T-cell (primary cell): ENCODE data around the gene BBLN. TPM values are rescaled to one million over a fixed set of nuclear protein-coding genes. Genes with fewer than 3 reads are reported as not detected.

ENCODE experiments used
- ATAC-seq, 4 experiments: fragments of 200-7000 bp in 3 of 4; fragments of 150-1000 bp in 1 of 4; cut with Tn5 transposase; replicated peaks in 1 of 4; 1 replicate in 3 of 4; 2 replicates in 1 of 4; pipeline ENCODE4 v1.10.0; 2021; ENCODE audit warnings: moderate library complexity in 3 of 4, mild to moderate bottlenecking in 2 of 4, moderate number of reproducible peaks in 1 of 4
- CTCF ChIA-PET, 2 donors: fragments of 300-600 bp; sonication (Branson Sonifier 250); formaldehyde crosslinking; loops; one replicate each; lab custom pipeline; 2022; ENCODE audit warnings: antibody characterized with exemption in 2 of 2; lab: Charles Lee
- POLR2A ChIA-PET, 2 donors: fragments of 300-600 bp; sonication (Branson Sonifier 250); formaldehyde crosslinking; loops; one replicate each; lab custom pipeline; 2022; ENCODE audit warnings: antibody characterized with exemption in 2 of 2; lab: Charles Lee
- DNase-seq, 35 experiments: peaks; one replicate each; pipeline versions ENCODE4 v3.0.0 to v3.0.0-alpha.2; 2013 to 2023
- H3K27ac ChIP-seq: one replicate; pipeline ENCODE4 v1.5.1; 2013; ENCODE audit warnings: low read length
- H3K27me3 ChIP-seq, 2 experiments: replicated peaks in 1 of 2; 1 replicate in 1 of 2; 2 replicates in 1 of 2; pipeline versions ENCODE4 v1.6.1 to v1.7.0; 2013; ENCODE audit warnings: low read length in 1 of 2, mixed read lengths in 1 of 2; ENCODE audit not compliant: control insufficient read depth in 2 of 2, insufficient read depth in 2 of 2; ENCODE audit errors: extremely low read depth in 1 of 2
- H3K36me3 ChIP-seq, 2 donors: 1 replicate in 1 of 2; 2 replicates in 1 of 2; pipeline versions ENCODE4 v1.6.1 to v1.7.0; 2013; ENCODE audit warnings: low read length in 1 of 2; ENCODE audit not compliant: control insufficient read depth in 2 of 2, insufficient read depth in 1 of 2; ENCODE audit errors: extremely low read depth in 1 of 2
- H3K4me1 ChIP-seq, 2 experiments: 1 replicate in 1 of 2; 2 replicates in 1 of 2; pipeline versions ENCODE4 v1.6.1 to v1.7.0; 2013; ENCODE audit warnings: low read length in 2 of 2, mixed read lengths in 1 of 2; ENCODE audit not compliant: insufficient read depth in 2 of 2, control insufficient read depth in 1 of 2; ENCODE audit errors: extremely low read depth in 1 of 2
- H3K4me3 ChIP-seq, 2 donors: 1 replicate in 1 of 2; 2 replicates in 1 of 2; pipeline versions ENCODE4 v1.5.1 to v1.7.0; 2013; ENCODE audit warnings: mild to moderate bottlenecking in 2 of 2, low read length in 1 of 2, moderate library complexity in 1 of 2; ENCODE audit not compliant: control insufficient read depth in 1 of 2; ENCODE audit errors: extremely low read depth in 1 of 2
- H3K9me3 ChIP-seq: 2 replicates; pipeline ENCODE4 v1.7.0; 2013
- H3K27ac Mint-ChIP-seq, 2 donors: one replicate each; pipeline ENCODE4 v1.8.0; 2020 to 2021; ENCODE audit warnings: mild to moderate bottlenecking in 2 of 2, mixed read lengths in 2 of 2
- H3K27me3 Mint-ChIP-seq, 2 donors: one replicate each; pipeline ENCODE4 v1.8.0; 2021 to 2022; ENCODE audit warnings: mixed read lengths in 2 of 2
- H3K36me3 Mint-ChIP-seq: one replicate; pipeline ENCODE4 v1.8.0; 2021; ENCODE audit warnings: mixed read lengths
- H3K4me1 Mint-ChIP-seq, 3 donors: one replicate each; pipeline ENCODE4 v1.8.0; 2020 to 2022; ENCODE audit warnings: mixed read lengths in 3 of 3, mild to moderate bottlenecking in 1 of 3
- H3K4me3 Mint-ChIP-seq, 3 donors: one replicate each; pipeline ENCODE4 v1.8.0; 2020 to 2022; ENCODE audit warnings: mild to moderate bottlenecking in 3 of 3, mixed read lengths in 3 of 3, moderate library complexity in 3 of 3
- H3K9me3 Mint-ChIP-seq, 3 donors: one replicate each; pipeline ENCODE4 v1.8.0; 2020 to 2022; ENCODE audit warnings: mixed read lengths in 3 of 3
- whole genome bisulfite sequencing: methylation state at CpG from one replicate; pipeline ENCODE4 v1.1.5; 2013; ENCODE audit warnings: missing lambda C conversion rate; ENCODE audit not compliant: insufficient coverage; 5-methylcytosine and 5-hydroxymethylcytosine counted together
- total RNA-seq, 35 experiments: library from RNA in 6 of 35; stranded (reverse) in 6 of 35; fragments of 120-200 nt in 1 of 35; gene quantifications; one replicate each; pipeline versions ENCODE4 v1.2.1 to v1.2.4 and lab custom pipeline; 2013 to 2026

The BBLN gene
- total RNA-seq, 5 donors from 2014 or later (not counting 1 experiment from before 2014, with no cell fraction given): 50.0 to 85.9 (median 81.4) TPM

DNA sequence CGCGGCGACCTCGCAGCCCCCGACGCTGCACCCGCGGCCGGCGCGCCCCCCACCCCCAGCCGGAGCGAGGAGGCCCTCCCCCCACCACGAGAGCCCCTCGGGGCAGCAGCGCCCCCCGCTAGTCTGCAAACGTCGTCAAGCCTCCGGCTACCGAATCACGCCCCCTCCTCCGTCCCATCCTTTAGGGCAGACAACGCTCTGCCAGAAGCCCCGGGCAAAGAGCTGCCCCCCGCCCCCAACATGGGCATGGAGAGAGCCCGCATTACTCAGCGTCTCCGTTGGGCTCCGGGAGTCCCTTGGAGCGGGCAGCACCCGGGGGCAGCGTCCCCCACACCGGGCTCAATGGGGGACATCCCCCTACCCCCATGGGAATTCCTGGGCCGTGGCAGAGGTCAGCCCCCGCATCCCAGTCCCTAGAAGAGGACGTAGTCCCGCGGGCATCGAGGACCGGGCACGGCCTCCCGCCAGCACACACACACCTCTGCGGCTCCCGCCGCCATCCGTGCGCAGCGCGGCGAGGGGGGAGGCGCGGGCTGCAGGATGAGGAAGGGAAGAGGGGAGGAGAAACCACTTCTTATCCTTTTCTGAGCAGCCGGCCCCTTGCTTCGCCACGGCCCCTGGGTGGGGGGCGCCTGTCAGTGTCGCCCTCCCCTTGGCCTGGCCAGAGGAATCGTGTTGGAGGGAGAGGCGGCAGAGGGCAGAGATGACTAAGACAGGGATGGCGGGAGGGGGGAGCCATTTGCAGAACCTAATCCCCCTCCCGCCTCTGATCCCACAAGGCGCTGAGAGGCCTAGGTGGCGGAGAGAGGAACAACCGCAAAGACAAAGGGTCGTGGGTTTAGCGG lies 43.9 kb downstream of the BBLN start:
- Histone ChIP-seq H3K9me3 (no peaks in the 10 kb centered on the region), H3K27ac (no peak overlapping the region), H3K4me1 (peaks cover 7 to 18% of the 10 kb centered on the region in 2 experiments), H3K4me3 (peak overlapping the region; percentile 50 to 75), H3K36me3 (no peaks in the 10 kb centered on the region), H3K27me3 (peaks cover 0 to 34% of the 10 kb centered on the region in 2 experiments)
- ChIA-PET POLR2A (no interaction called here), CTCF (no interaction called here)
- H3K27ac Mint-ChIP-seq: no peak overlapping the region
- H3K9me3 Mint-ChIP-seq: no peaks in the 10 kb centered on the region
- ATAC-seq (peak; percentile 9 to 25 (median 21)), DNase-seq (peak in 3 of 35 experiments; percentile 14 to 36 (median 20))
- WGBS: 1% methylated on average over 15 of the region's 67 CpGs
- peaks cover 8 to 14% of the 10 kb centered on the region in 2 donors for H3K27me3 Mint-ChIP-seq
- H3K36me3 Mint-ChIP-seq: no peaks in the 10 kb centered on the region
- H3K4me1 Mint-ChIP-seq: peaks cover 6 to 7% (median 7%) of the 10 kb centered on the region in 3 donors
- peak overlapping the region; percentile 57 to 74 (median 72) for H3K4me3 Mint-ChIP-seq

DNA sequence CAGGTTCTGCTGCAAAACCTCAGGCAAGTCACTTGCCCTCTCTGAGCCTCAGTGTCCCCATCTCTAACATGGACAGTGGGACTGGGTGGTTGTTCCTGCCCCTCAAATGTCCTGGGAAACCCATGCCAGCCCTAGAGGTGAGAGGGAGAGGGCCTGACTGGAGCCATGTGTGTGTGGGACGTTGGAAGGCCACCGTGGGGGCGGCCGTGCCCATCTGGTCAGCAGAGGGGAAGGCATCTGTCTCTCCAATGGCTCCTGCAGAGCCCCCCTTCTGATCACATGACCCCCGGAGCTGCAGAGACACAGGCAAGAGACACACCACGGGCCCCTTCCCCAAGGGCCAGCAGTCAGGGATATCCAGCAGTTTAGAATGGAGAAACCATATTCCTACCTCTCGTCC lies 44.8 kb downstream of the BBLN start:
- ATAC-seq (no peak), DNase-seq (no peak)
- peaks cover 0 to 38% of the 10 kb centered on the region in 2 experiments for H3K27me3 ChIP-seq
- H3K27ac ChIP-seq: no peak overlapping the region
- Mint-ChIP-seq H3K36me3 (no peaks in the 10 kb centered on the region), H3K4me3 (peak overlapping the region; percentile 57 to 74 (median 72)), H3K9me3 (no peaks in the 10 kb centered on the region), H3K4me1 (peaks cover 6 to 7% (median 7%) of the 10 kb centered on the region in 3 donors), H3K27me3 (peaks cover 8 to 15% of the 10 kb centered on the region in 2 donors), H3K27ac (no peak overlapping the region)
- CTCF ChIA-PET: interaction anchor here in 1 of 2 donors (0.6 kb wide), 1 partner anchor 13 kb away, joined by 3 read pairs; no protein-coding TSS in a partner anchor
- POLR2A ChIA-PET: no interaction called here
- no peak overlapping the region for H3K4me3 ChIP-seq
- H3K9me3 ChIP-seq: no peaks in the 10 kb centered on the region
- peaks cover 7 to 18% of the 10 kb centered on the region in 2 experiments for H3K4me1 ChIP-seq
- 100% methylated on average over 2 of the region's 7 CpGs for WGBS
- H3K36me3 ChIP-seq: no peaks in the 10 kb centered on the region

GRCh38 chr9:128205296-128205944 lies 45.4 kb downstream of the BBLN start:
- no peak for ATAC-seq

DNA sequence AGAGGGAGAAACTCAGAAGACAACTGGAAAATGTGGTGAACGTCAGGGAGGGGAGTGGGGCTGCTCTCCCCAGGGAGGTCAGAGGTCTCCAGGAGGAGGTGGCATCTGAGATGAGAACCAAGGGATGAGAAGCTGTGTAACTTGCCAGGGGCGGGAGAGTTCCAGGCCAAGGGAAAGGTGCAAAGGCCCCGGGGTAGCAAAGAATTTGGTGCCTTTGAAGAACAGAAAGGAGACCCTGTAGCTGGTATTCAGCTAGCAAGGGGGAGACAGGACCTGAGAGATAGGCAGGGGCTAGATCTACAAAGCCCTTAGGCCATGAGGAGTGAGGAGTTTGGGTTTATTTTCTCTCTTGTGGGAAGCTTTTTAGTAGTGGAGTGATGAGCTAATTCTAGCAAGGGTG lies 46.4 kb downstream of the BBLN start:
- CTCF ChIA-PET: interaction anchor here (0.6 to 1.1 kb wide), 2 partner anchors 9 to 497 kb away, joined by 3 to 4 read pairs; no protein-coding TSS in a partner anchor
- H3K4me3 ChIP-seq: no peak overlapping the region
- no peak overlapping the region for H3K27ac ChIP-seq
- peaks cover 7 to 18% of the 10 kb centered on the region in 2 experiments for H3K4me1 ChIP-seq
- H3K4me3 Mint-ChIP-seq: no peak overlapping the region
- H3K27me3 ChIP-seq: peaks cover 0 to 40% of the 10 kb centered on the region in 2 experiments
- no peaks in the 10 kb centered on the region for H3K36me3 Mint-ChIP-seq
- POLR2A ChIA-PET: no interaction called here
- peaks cover 8 to 22% of the 10 kb centered on the region in 2 donors for H3K27me3 Mint-ChIP-seq
- no peaks in the 10 kb centered on the region for H3K9me3 ChIP-seq
- no peaks in the 10 kb centered on the region for H3K36me3 ChIP-seq
- no peak overlapping the region for H3K27ac Mint-ChIP-seq
- H3K4me1 Mint-ChIP-seq: peaks cover 6 to 7% (median 7%) of the 10 kb centered on the region in 3 donors
- ATAC-seq: no peak
- no peak for DNase-seq
- whole genome bisulfite sequencing: 74% methylated on average over 2 of the region's 3 CpGs
- H3K9me3 Mint-ChIP-seq: no peaks in the 10 kb centered on the region

More at GRCh38 chr9:128205296-128205944, 45.4 kb downstream of the BBLN start:
- H3K9me3 ChIP-seq: no peaks in the 10 kb centered on the region
- Mint-ChIP-seq H3K9me3 (no peaks in the 10 kb centered on the region), H3K27me3 (peaks cover 8 to 15% of the 10 kb centered on the region in 2 donors), H3K27ac (no peak overlapping the region), H3K4me3 (peak overlapping the region in 1 of 3 donors; percentile 72), H3K4me1 (peaks cover 6 to 7% (median 7%) of the 10 kb centered on the region in 3 donors), H3K36me3 (no peaks in the 10 kb centered on the region)
- peaks cover 7 to 18% of the 10 kb centered on the region in 2 experiments for H3K4me1 ChIP-seq
- H3K27ac ChIP-seq: no peak overlapping the region
- H3K27me3 ChIP-seq: peaks cover 0 to 38% of the 10 kb centered on the region in 2 experiments
- POLR2A ChIA-PET: no interaction called here
- 96% methylated on average over 6 of the region's 16 CpGs for WGBS
- CTCF ChIA-PET: interaction anchor here (0.6 kb wide), 2 partner anchors 13 to 498 kb away, joined by 3 to 4 read pairs; no protein-coding TSS in a partner anchor
- DNase-seq: no peak
- H3K36me3 ChIP-seq: no peaks in the 10 kb centered on the region
- H3K4me3 ChIP-seq: no peak overlapping the region

- Mint-ChIP-seq H3K36me3 (no peaks in the 10 kb centered on the region), H3K4me3 (no peak overlapping the region), H3K4me1 (peaks cover 6 to 7% (median 7%) of the 10 kb centered on the region in 3 donors), H3K9me3 (no peaks in the 10 kb centered on the region), H3K27me3 (peaks cover 8 to 28% of the 10 kb centered on the region in 2 donors), H3K27ac (no peak overlapping the region)
- Histone ChIP-seq H3K27ac (no peak overlapping the region), H3K4me1 (peaks cover 7 to 18% of the 10 kb centered on the region in 2 experiments), H3K27me3 (peaks cover 0 to 44% of the 10 kb centered on the region in 2 experiments), H3K4me3 (no peak overlapping the region), H3K36me3 (no peaks in the 10 kb centered on the region), H3K9me3 (no peaks in the 10 kb centered on the region)
- ATAC-seq (no peak), DNase-seq (no peak)
- CTCF ChIA-PET: interaction anchor here in 1 of 2 donors (1.1 kb wide), 1 partner anchor 8 kb away, joined by 3 read pairs; no protein-coding TSS in a partner anchor
- POLR2A ChIA-PET: interaction anchor here in 1 of 2 donors (0.7 kb wide), 1 partner anchor 10 kb away, joined by 3 read pairs; no protein-coding TSS in a partner anchor
- 93% methylated on average over 5 of the region's 15 CpGs for WGBS
Measured at GRCh38 chr9:128206916-128207910, 47.1 kb downstream of the BBLN start.
